ENCODE data around the gene CREB3L4.
"Not testable (repeated sequence)": the region's sequence is repeated elsewhere in the genome, so short reads cannot be mapped to it uniquely, and the experiment has no call there.

The CREB3L4 gene

DNA sequence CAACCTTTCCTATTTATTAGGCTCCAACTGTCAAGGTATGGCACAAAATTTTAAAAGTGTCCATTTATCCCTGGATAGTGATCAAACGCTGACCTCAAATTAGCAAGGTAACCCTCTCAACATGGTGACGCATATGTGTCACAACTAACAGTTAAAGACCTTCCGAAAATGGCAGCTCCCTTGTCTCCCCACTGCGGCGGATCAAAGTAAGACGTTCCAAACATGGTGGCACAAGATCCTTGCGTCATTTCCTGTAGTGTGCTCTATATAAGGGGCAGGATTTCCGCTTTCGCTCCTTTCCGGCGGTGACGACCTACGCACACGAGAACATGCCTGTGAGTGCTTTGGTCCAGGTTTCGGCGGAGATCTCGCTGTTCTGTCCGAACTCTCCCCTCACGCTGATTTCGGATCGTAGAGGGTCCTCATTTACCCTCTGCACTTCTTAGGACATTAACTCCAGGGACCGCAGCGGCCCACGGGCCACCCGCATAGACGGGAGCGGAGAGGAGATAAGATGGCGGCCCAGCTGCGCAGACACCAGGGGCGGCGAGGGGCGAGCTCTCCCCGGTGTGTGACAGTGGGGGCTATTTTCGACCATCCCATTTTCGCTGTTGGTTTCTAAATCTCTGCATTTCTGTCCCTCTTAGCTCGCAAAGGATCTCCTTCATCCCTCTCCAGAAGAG is 22.9 kb downstream of the CREB3L4 start, which contains the start of gene RPS27:
Gene RPS27, plus strand, starts transcription at position 295 of the 683 bp plus-strand sequence. Its CDS starts 35 bp downstream, at position 330.
- peak; percentile 93 for DNase-seq

DNA sequence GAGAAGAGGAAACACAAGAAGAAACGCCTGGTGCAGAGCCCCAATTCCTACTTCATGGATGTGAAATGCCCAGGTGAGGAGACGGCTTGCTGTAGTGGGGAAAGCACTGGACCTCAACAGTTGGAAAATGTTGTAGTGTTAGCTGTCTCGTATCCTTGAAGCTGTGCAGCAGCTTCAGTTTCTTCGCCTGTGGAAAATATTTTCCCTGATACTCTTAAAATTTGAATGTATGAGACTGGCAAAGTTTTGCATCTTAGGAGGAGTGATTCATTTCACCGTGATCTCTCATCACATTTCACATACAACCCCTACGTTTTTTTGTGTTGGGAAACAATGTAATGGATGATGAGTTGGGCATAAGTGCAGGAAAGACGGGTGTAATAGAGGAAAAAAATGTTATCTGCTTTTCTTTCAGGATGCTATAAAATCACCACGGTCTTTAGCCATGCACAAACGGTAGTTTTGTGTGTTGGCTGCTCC is 23.5 kb downstream of the CREB3L4 start:
- no peak for DNase-seq

DNA sequence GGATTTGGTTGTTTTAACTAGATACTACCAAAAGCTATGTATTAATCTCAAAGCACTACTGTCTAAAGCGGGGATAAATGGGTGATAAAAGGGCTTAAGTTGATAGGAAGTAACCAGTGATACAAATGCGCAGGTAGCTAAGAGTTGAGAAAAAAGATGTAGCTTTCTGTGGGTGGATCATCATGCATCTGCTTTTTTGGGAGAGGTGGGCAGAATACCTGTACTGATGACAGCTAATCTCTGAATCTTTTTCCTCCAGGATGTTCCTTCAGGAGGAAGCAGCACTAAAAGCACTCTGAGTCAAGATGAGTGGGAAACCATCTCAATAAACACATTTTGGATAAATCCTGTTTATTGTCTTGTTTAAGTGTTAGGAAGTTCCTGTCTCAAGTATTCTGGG is 24.1 kb downstream of the CREB3L4 start:
- DNase-seq = no peak

DNA sequence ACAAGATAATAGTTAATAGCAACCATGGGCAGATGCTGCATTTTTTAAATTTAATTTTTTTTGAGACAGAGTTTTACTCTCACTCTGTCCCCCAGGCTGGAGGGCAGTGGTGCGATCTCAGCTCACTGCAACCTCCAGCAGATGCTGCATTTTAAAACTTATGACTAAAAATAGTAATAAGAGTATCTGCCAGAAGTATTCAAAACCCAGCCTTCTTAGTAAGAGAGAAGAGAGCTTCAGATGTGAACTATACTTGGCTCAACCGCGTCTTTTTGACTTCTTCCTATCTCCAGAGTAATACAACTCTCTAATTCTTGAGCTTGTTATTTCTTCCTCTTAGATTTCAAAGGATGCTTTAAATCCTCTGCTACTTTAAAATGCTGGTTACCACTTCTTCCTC is 27.5 kb downstream of the CREB3L4 start:
- DNase-seq = no peak

DNA sequence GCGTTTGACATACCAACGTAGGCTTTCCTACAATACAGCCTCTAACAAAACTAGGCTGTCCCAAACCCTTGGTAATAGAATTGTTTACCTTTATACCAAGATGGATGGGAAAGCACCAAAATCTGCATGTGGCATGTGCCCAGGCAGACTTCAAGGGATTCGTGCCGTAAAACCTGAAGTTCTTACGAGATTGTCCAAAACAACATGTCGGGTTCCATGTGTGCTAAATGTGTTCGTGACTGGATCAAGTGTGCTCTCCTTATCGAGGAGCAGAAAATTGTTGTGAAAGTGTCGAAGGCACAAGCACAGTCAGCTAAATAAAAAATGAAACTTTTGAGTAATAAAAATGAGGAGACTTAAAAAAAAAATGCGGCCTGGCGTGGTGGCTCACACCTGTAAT is 27.9 kb downstream of the CREB3L4 start:
- DNase-seq = no peak

DNA sequence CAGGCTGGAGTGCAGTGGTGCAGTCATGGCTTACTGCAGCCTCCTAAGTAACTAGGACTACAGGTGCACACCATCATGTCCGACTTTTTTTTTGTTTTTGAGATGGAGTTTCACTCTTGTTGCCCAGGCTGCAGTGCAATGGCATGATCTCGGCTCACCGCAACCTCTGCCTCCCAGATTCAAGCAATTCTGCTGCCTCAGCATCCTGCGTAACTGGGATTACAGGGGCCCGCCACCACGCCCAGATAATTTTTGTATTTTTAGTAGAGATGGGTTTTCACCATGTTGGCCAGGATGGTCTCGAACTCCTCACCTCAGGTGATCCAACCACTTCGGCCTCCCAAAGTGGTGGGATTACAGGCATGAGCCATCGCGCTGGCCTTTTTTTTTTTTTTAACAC is 29.2 kb downstream of the CREB3L4 start:
- not testable (repeated sequence) for DNase-seq

- no peak for DNase-seq
Measured at GRCh38 chr1:154000420-154000819, 32.7 kb downstream of the CREB3L4 start.

GRCh38 chr1:154006136-154006535 is 38.4 kb downstream of the CREB3L4 start:
- DNase-seq = no peak

DNA sequence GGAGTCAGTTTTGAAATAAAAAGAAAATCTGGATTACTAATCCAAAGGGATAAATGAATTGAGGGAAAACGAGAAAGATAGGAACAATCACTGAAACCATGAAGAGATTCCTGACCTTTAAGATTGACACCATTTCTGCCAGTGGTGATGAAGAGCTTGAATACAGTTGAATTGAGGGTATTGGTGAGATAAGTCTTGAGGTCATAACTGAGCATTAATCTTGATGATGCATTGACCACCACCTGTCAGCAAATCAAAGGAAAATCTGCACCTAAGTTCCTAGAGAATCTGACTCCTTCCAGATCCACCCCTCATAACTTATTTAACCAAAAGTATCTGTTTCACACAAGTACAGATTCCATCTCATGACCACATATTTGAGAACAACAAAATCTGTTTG is 44.4 kb downstream of the CREB3L4 start:
- DNase-seq = no peak

- DNase-seq = not testable (repeated sequence)
Measured at GRCh38 chr1:154012543-154012942, 44.8 kb downstream of the CREB3L4 start.

DNA sequence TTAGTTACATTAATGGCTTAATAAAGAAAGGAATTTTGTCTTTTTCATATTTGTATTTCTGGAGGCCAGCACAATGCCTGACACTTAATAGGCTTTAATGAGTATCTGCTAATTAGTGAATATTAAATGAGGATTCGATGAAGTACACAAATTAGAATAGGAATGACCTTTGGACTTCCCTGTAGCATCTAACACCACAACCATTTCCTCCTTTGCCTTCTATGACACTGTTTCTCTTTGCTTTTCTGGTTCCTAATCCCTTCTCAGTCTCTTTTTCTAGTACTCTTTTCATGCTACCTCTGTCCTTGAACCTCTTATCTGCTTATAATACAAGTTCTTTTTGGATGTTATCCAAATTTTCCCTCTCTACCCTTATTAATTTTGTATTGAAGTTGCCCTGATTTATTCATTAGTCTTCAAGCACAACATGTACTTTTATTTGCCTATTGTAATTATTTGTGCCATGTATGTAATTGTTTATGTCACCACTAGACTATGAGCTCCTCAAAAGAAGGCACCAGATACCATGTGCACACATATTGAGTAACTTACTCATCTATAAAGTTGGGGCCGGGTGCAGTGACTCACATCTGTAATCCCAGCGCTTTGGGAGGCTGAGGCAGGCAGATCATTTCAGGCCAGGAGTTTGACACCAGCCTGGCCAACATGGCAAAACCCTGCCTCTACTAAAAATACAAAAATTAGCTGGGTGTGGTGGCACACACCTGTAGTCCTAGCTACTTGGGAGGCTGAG is 46.6 kb downstream of the CREB3L4 start:
- DNase-seq = no peak

DNA sequence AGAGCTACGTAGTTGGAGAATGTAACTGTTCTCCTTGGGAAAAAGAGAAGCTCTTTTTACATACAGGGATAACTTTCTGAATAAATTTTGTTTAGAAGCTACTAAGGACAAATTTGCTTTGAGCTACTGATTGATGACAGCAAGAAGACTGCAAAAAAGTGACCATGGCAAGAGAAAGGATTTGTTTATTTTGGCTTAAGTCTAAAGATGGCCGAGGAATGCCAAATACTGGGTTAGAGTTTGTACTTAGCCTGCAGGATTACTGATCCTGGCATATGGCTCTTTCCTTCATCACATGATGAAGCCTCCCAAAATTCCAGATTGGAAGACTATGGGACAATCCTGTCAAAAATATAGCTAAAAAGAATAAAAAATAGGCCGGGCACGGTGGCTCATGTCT is 51.6 kb downstream of the CREB3L4 start:
- DNase-seq = no peak

DNA sequence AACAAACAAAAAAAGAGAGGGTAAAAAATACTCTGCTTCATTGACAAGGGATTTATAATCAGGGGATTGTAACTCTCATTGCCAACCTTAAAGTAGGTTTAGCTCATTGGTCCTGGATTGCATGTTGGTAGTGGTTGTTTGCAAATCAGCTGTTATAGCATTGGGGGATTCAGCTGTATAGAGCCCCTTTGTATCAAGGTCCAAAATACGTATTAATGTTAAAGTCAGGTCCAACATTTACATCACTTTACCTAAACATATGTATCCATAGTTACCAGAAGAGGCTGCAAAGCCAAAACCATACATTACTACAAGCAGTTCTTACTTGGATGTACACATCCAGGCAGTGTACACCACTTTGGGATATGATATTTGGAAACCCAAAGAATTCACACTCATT is 52.2 kb downstream of the CREB3L4 start:
- no peak for DNase-seq
